OCI-LY7 (cell line): ENCODE measurements around the gene MED26.

ENCODE experiments used
- EZH2phosphoT487 ChIP-seq: fragments of 200-600 bp; sonication (generic); IDR thresholded peaks from 2 replicates; pipeline ENCODE4 v1.6.1; 2018; ENCODE audit warnings: low read depth, borderline replicate concordance, mild to moderate bottlenecking, mixed run types, antibody characterized with exemption, low read length, moderate library complexity, mixed read lengths
- TF ChIP-seq, protein P1 (sequence below): fragments of 200-600 bp; sonication (generic); conservative IDR thresholded peaks from 2 replicates; pipeline ENCODE4 v1.5.1; 2014; ENCODE audit warnings: mild to moderate bottlenecking, antibody characterized with exemption, low read length, moderate library complexity, mixed read lengths

DNA sequence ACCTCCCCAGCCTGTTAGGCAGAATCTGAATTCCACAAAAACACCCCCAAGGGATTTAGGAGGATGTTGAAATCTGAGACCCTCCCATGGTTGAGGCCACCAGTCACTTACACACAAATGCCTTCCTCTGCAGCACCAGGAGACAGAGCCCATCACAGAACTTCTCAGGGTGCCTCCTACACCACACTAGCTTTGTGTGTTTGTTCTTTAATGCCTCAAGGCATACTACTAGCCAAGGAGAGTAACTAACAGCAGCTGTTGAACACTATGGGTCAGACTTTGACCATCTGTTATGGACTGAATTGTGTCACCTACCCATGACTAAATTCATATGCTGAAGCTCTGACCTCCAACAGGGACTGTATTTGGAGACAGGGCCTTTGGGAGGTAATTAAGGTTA is 9.5 kb upstream of the MED26 start:
- TF ChIP-seq, protein P1, sequence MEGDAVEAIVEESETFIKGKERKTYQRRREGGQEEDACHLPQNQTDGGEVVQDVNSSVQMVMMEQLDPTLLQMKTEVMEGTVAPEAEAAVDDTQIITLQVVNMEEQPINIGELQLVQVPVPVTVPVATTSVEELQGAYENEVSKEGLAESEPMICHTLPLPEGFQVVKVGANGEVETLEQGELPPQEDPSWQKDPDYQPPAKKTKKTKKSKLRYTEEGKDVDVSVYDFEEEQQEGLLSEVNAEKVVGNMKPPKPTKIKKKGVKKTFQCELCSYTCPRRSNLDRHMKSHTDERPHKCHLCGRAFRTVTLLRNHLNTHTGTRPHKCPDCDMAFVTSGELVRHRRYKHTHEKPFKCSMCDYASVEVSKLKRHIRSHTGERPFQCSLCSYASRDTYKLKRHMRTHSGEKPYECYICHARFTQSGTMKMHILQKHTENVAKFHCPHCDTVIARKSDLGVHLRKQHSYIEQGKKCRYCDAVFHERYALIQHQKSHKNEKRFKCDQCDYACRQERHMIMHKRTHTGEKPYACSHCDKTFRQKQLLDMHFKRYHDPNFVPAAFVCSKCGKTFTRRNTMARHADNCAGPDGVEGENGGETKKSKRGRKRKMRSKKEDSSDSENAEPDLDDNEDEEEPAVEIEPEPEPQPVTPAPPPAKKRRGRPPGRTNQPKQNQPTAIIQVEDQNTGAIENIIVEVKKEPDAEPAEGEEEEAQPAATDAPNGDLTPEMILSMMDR, result no peak
- no peak for TF ChIP-seq EZH2phosphoT487
